Measurements from ENCODE around the gene WDR41. TPM values are rescaled to one million over a fixed set of nuclear protein-coding genes. Genes with fewer than 3 reads are reported as not detected.
"Not testable (repeated sequence)": the region's sequence is repeated elsewhere in the genome, so short reads cannot be mapped to it uniquely, and the experiment has no call there.

WDR41 gene
- total and polyA plus RNA-seq, 9 of the 15 experiments (the other 6 are each of a cell fraction or from before 2014, with no cell fraction given) = 33.6 to 67.2 (median 55.5) TPM

GRCh38 chr5:77513321-77513720 lies 21.2 kb upstream of the WDR41 start:
- Histone ChIP-seq H3K9me1 (ENCODE audit: control insufficient read depth, insufficient read depth, low read length) (no peaks in the 10 kb centered on the region), H2AFZ (ENCODE audit: low read depth, low read length) (no peak overlapping the region), H3K27ac (ENCODE audit: extremely low read depth, low read depth, low read length) (no peak overlapping the region), H3K27me3 (ENCODE audit: control insufficient read depth in 2 of 2, insufficient read depth in 2 of 2, low read length in 2 of 2) (peaks cover 3 to 4% of the 10 kb centered on the region in 2 experiments; a peak in 1 of 5 replicates), H3K9me3 (replicated peaks; ENCODE audit: control insufficient read depth, insufficient read depth, low read depth, low read length) (no peaks in the 10 kb centered on the region), H3K4me3 (no peak overlapping the region), H3K4me1 (replicated peaks in 1 of 2; ENCODE audit: control insufficient read depth in 2 of 2, insufficient read depth in 2 of 2, low read length in 2 of 2) (no peaks in the 10 kb centered on the region), H3K4me2 (ENCODE audit: insufficient read depth, low read length) (no peak overlapping the region), H4K20me1 (replicated peaks; ENCODE audit: control insufficient read depth, insufficient read depth, low read length) (no peaks in the 10 kb centered on the region), H3K79me2 (ENCODE audit: control insufficient read depth, insufficient read depth, low read length) (no peaks in the 10 kb centered on the region), H3K9ac (ENCODE audit: insufficient read depth in 1 of 2, low read depth in 2 of 2, low read length in 2 of 2) (no peak overlapping the region), H3K36me3 (ENCODE audit: control insufficient read depth, insufficient read depth, low read length) (no peaks in the 10 kb centered on the region)
- intact Hi-C loops (cut with micrococcal nuclease) (no loop called here), in situ Hi-C loops (cut with MboI) (no loop called here)
- no peak for FAIRE-seq
- no peak for DNase-seq (ENCODE audit: extremely low read depth in 1 of 4, low spot score in 3 of 4)
- TF ChIP-seq KDM2B (CRISPR knock-in tag; IDR thresholded peaks at IDR 0.05) = no peak
- TF ChIP-seq MCM5 (IDR thresholded peaks at IDR 0.05; ENCODE audit: low read depth) = no peak
- no peak for TF ChIP-seq ZNF347 (CRISPR knock-in tag; IDR thresholded peaks at IDR 0.05; ENCODE audit: low read depth)
- no peak for TF ChIP-seq KAT7 (CRISPR knock-in tag; IDR thresholded peaks at IDR 0.05; ENCODE audit: borderline replicate concordance)
- no peak for TF ChIP-seq KDM4B (IDR thresholded peaks at IDR 0.05; ENCODE audit: borderline replicate concordance in 2 of 2, low read depth in 1 of 2)
- TF ChIP-seq ATF2 (CRISPR knock-in tag; IDR thresholded peaks at IDR 0.05) = no peak
- no peak for TF ChIP-seq HDGF (IDR thresholded peaks at IDR 0.05)
- no peak for TF ChIP-seq BRF2 (IDR thresholded peaks at IDR 0.05; ENCODE audit: borderline replicate concordance, insufficient read depth, insufficient read length)
- no peak for TF ChIP-seq KDM1A (IDR thresholded peaks at IDR 0.05)
- TF ChIP-seq ZNF785 (CRISPR knock-in tag; IDR thresholded peaks at IDR 0.05) = no peak
- no peak for TF ChIP-seq FOSL1 (tag; conservative IDR thresholded peaks at IDR 0.05)
- TF ChIP-seq NFYB (IDR thresholded peaks at IDR 0.05; ENCODE audit: extremely low read depth, insufficient read length) = no peak
- TF ChIP-seq NCOA1 (IDR thresholded peaks at IDR 0.05; ENCODE audit: low read depth) = no peak
- TF ChIP-seq ILK (tag; IDR thresholded peaks at IDR 0.05; ENCODE audit: borderline replicate concordance, low read depth) = no peak
- WGBS (ENCODE audit: insufficient coverage, low coverage, missing lambda C conversion rate) = 0% methylated on average over 1 of the region's 1 CpG
- BruUV-seq (replicated peaks) = no TSS peak
- ChIA-PET POLR2A (no interaction called here), CTCF (ENCODE audit: low intra/inter-chr PET ratio) (no interaction called here)
- ATAC-seq = no peak

DNA sequence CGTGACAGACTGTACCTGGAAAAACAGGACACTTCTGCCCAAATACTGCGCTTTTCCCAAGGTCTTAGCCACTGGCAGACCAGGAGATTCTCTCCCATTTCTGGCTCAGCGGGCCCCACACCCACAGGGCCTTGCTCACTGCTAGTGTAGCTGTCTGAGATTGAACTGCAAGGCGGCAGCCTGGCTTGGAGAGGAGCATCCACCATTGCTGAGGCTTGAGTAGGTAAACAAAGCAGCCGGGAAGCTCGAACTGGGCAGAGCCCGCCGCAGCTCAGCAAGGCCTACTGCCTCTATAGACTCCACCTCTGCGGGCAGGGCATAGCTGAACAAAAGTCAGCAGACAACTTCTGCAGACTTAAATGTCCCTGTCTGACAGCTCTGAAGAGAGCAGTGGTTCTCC lies 9.0 kb upstream of the WDR41 start:
- H2AFZ ChIP-seq (ENCODE audit: low read depth, low read length); H3K27ac ChIP-seq (ENCODE audit: extremely low read depth, low read depth, low read length); intact Hi-C loops (cut with micrococcal nuclease); ATAC-seq; POLR2A ChIA-PET; H3K79me2 ChIP-seq (ENCODE audit: control insufficient read depth, insufficient read depth, low read length); DNase-seq (ENCODE audit: extremely low read depth in 1 of 4, low spot score in 3 of 4); FAIRE-seq; BruUV-seq (replicated peaks); H3K36me3 ChIP-seq (ENCODE audit: control insufficient read depth, insufficient read depth, low read length); H3K9ac ChIP-seq (ENCODE audit: insufficient read depth in 1 of 2, low read depth in 2 of 2, low read length in 2 of 2); H4K20me1 ChIP-seq (replicated peaks; ENCODE audit: control insufficient read depth, insufficient read depth, low read length); CTCF ChIA-PET (ENCODE audit: low intra/inter-chr PET ratio); H3K9me1 ChIP-seq (ENCODE audit: control insufficient read depth, insufficient read depth, low read length); H3K4me3 ChIP-seq; in situ Hi-C loops (cut with MboI); H3K27me3 ChIP-seq (ENCODE audit: control insufficient read depth in 2 of 2, insufficient read depth in 2 of 2, low read length in 2 of 2); H3K4me1 ChIP-seq (replicated peaks in 1 of 2; ENCODE audit: control insufficient read depth in 2 of 2, insufficient read depth in 2 of 2, low read length in 2 of 2); H3K9me3 ChIP-seq (replicated peaks; ENCODE audit: control insufficient read depth, insufficient read depth, low read depth, low read length); H3K4me2 ChIP-seq (ENCODE audit: insufficient read depth, low read length): not testable (repeated sequence)
- under 1% methylated on average over 9 of the region's 9 CpGs for WGBS (ENCODE audit: insufficient coverage, low coverage, missing lambda C conversion rate)

Data from K562 (cell line).